Measurements from ENCODE around the gene MAGI1. TPM values are rescaled to one million over a fixed set of nuclear protein-coding genes. Genes with fewer than 3 reads are reported as not detected.
"Not testable (repeated sequence)": the region's sequence is repeated elsewhere in the genome, so short reads cannot be mapped to it uniquely, and the experiment has no call there.

MAGI1 gene
- total RNA-seq, 1 donor from 2014 or later: not detected

DNA sequence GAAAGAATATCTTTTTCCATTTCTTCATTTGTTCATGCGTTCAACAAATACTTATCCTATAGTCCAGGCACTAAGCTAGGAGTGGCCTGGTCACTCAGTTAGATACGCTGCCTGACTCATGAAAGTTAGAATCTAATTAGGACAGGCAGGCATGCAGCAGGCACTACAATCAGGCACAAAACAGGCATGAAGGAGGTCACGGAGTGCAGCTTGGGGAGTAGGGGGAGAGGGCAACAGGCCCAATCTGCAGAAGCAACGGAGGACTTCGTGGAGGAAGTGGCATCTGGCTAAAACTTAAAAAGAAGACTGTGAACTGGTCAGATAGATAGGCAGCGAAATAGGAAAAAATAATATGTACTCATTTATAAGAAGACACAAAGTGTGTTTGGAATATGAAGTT, 420.9 kb downstream of the MAGI1 start:
- TF ChIP-seq, protein P1, sequence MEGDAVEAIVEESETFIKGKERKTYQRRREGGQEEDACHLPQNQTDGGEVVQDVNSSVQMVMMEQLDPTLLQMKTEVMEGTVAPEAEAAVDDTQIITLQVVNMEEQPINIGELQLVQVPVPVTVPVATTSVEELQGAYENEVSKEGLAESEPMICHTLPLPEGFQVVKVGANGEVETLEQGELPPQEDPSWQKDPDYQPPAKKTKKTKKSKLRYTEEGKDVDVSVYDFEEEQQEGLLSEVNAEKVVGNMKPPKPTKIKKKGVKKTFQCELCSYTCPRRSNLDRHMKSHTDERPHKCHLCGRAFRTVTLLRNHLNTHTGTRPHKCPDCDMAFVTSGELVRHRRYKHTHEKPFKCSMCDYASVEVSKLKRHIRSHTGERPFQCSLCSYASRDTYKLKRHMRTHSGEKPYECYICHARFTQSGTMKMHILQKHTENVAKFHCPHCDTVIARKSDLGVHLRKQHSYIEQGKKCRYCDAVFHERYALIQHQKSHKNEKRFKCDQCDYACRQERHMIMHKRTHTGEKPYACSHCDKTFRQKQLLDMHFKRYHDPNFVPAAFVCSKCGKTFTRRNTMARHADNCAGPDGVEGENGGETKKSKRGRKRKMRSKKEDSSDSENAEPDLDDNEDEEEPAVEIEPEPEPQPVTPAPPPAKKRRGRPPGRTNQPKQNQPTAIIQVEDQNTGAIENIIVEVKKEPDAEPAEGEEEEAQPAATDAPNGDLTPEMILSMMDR (IDR thresholded peaks at IDR 0.05): no peak
- H3K27me3 Mint-ChIP-seq: no peaks in the 10 kb centered on the region
- DNase-seq: no peak
- intact Hi-C loops (cut with micrococcal nuclease): no loop called here
- no peak overlapping the region for H3K27ac Mint-ChIP-seq
- CTCF ChIA-PET: no interaction called here
- H3K4me3 Mint-ChIP-seq: no peak overlapping the region
- POLR2A ChIA-PET: no interaction called here
- no peak for ATAC-seq (ENCODE audit: low read depth)
- H3K9me3 Mint-ChIP-seq: peaks cover 2% of the 10 kb centered on the region
- no peaks in the 10 kb centered on the region for H3K4me1 Mint-ChIP-seq
- H3K36me3 Mint-ChIP-seq (ENCODE audit: low read depth): no peaks in the 10 kb centered on the region

DNA sequence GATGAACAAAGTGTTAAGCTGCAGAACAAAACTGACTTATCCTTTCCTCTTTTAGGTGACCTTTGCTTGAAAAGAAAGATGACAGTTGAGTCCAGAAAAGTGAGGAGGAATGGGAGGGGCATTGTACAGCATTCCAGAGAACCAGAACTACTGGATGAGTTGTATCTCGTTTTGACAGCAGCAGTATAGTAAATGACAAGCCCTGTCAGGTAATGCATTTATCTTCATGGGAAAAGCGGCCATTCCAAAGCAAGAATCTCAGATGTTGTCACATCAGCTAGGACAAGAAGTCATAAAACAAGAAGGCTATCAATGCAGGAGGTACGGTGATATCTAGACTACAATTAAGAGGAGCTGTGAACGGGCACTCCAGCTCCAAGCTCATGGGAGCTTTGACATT, 421.5 kb downstream of the MAGI1 start:
- Mint-ChIP-seq H3K27me3 (no peaks in the 10 kb centered on the region), H3K4me3 (no peak overlapping the region), H3K9me3 (peaks cover 2% of the 10 kb centered on the region), H3K4me1 (no peaks in the 10 kb centered on the region), H3K27ac (no peak overlapping the region), H3K36me3 (ENCODE audit: low read depth) (no peaks in the 10 kb centered on the region)
- intact Hi-C loops (cut with micrococcal nuclease): no loop called here
- ATAC-seq (ENCODE audit: low read depth) (no peak), DNase-seq (no peak)
- TF ChIP-seq, protein P1 (IDR thresholded peaks at IDR 0.05): no peak
- ChIA-PET POLR2A (no interaction called here), CTCF (no interaction called here)

DNA sequence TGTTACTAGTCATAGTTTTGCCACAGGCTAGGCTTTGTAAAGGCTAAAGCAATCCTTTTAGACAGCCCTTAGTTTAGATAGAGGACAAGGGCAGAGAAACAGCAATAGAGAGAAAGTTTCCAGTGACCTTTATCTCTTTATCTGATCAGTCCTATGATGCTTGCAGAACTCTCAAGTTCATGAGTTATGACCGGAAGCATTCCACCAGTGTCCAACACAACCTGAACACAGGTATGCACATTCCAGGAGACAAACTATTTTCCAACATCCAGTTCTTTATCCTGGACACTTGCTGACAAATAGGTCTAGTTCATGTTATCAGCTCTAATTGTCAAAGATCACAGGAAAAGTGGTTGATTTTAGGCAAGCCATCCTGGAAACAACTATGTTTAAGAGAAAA, 422.2 kb downstream of the MAGI1 start:
- H3K27ac Mint-ChIP-seq: no peak overlapping the region
- no peak for ATAC-seq (ENCODE audit: low read depth)
- H3K4me1 Mint-ChIP-seq: no peaks in the 10 kb centered on the region
- TF ChIP-seq, protein P1 (IDR thresholded peaks at IDR 0.05): no peak
- no peaks in the 10 kb centered on the region for H3K36me3 Mint-ChIP-seq (ENCODE audit: low read depth)
- ChIA-PET CTCF (no interaction called here), POLR2A (no interaction called here)
- peaks cover 2% of the 10 kb centered on the region for H3K9me3 Mint-ChIP-seq
- H3K4me3 Mint-ChIP-seq: no peak overlapping the region
- intact Hi-C loops (cut with micrococcal nuclease): no loop called here
- no peaks in the 10 kb centered on the region for H3K27me3 Mint-ChIP-seq
- no peak for DNase-seq

DNA sequence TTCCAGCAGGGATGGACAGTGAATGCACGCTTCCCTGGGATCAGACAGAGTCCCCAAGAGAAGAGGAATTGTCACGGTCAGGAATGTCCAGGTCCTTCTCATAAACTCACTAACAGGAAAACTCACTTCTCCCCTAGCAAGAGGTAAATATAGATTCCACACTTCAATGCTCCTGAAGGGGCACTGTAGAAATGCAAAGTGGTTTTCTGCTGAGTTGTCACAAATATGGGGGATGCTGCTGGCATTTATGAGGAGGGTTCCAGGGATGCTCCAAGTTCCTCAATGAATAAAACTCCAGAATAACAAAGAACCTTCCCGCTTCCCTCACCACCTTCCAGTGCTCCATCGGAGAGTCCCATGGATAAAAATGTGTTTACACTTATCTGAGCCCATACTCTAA, 423.4 kb downstream of the MAGI1 start:
- CTCF ChIA-PET: no interaction called here
- H3K27ac Mint-ChIP-seq: no peak overlapping the region
- H3K4me1 Mint-ChIP-seq: no peaks in the 10 kb centered on the region
- POLR2A ChIA-PET: no interaction called here
- DNase-seq (no peak), ATAC-seq (ENCODE audit: low read depth) (no peak)
- no peaks in the 10 kb centered on the region for H3K27me3 Mint-ChIP-seq
- peaks cover 2% of the 10 kb centered on the region for H3K9me3 Mint-ChIP-seq
- no peaks in the 10 kb centered on the region for H3K36me3 Mint-ChIP-seq (ENCODE audit: low read depth)
- TF ChIP-seq, protein P1 (IDR thresholded peaks at IDR 0.05): no peak
- no peak overlapping the region for H3K4me3 Mint-ChIP-seq
- intact Hi-C loops (cut with micrococcal nuclease): no loop called here

DNA sequence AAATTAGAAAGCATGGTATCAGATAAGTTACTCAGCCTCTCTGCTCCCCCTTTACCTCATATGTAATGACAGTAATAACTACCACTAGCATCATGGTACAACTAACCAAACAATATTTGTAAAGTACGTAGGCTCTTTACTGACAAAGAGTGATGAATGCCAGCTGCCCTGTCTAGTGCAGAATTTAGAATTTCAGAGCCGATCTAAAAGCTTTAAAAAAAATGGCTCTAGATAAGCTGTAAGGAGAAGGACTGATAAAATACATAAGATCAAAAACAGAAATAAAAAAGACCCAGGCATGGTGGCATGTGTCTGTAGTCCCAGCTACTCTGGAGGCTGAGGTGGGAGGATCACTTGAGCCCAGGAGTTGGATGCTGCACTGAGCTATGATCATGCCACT, 424.1 kb downstream of the MAGI1 start:
- Mint-ChIP-seq H3K27ac (no peak overlapping the region), H3K4me1 (no peaks in the 10 kb centered on the region), H3K4me3 (no peak overlapping the region), H3K27me3 (no peaks in the 10 kb centered on the region), H3K36me3 (ENCODE audit: low read depth) (no peaks in the 10 kb centered on the region), H3K9me3 (peaks cover 2% of the 10 kb centered on the region)
- ChIA-PET POLR2A (no interaction called here), CTCF (no interaction called here)
- TF ChIP-seq, protein P1 (IDR thresholded peaks at IDR 0.05): no peak
- intact Hi-C loops (cut with micrococcal nuclease): no loop called here
- ATAC-seq (ENCODE audit: low read depth): no peak
- no peak for DNase-seq

DNA sequence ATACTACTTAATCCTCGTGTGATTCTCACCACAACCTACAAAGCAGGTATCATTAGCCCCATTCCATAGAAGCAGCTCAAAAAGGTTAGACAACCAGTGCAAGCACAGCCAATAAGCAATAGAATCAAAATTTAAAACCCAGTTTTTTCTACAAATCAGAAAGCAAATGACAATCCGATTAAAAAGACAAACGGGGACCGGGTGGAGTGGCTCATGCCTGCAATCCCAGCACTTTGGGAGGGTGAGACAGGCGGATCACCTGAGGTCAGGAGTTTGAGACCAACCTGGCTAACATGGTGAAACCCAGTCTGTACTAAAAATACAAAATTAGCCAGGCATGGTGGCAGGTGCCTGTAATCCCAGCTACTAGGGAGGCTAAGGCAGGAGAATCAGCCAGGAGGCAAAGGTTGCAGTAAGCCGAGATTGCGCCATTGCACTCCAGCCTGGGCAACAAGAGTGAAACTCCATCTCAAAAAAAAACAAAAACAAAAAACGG, 430.7 kb downstream of the MAGI1 start:
- H3K4me1 Mint-ChIP-seq; H3K36me3 Mint-ChIP-seq (ENCODE audit: low read depth); H3K27ac Mint-ChIP-seq; H3K4me3 Mint-ChIP-seq; intact Hi-C loops (cut with micrococcal nuclease); CTCF ChIA-PET; DNase-seq; H3K27me3 Mint-ChIP-seq; H3K9me3 Mint-ChIP-seq; POLR2A ChIA-PET; ATAC-seq (ENCODE audit: low read depth): not testable (repeated sequence)

All from activated B cell treated with CpG ODN at 0.5 μM for 24 hours (primary cell).